Measurements from ENCODE around the gene ASAP3.

ASAP3 gene

DNA sequence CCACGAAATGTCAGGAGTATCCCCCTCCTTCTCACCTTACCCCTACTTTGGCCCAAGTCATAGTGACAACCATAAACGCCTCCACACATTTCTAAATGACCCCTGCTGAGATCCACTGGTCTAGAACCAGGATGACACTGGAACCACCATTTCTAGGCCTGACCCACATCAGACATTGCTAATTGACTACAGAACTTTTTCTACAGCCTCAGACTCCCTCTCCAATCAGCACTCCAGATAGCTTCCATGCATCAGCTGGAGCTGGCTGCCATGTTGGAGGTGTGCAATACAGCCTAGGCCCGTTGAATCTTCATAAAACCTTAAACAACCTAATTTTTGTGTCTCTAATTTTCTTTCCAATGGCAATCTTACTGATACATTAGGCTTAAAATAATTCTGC lies 78.0 kb downstream of the ASAP3 start:
- H3K27ac ChIP-seq, result no peak overlapping the region
- no peak for TF ChIP-seq ZFX (IDR thresholded peaks at IDR 0.05; ENCODE audit: borderline replicate concordance)
- TF ChIP-seq, protein P1, sequence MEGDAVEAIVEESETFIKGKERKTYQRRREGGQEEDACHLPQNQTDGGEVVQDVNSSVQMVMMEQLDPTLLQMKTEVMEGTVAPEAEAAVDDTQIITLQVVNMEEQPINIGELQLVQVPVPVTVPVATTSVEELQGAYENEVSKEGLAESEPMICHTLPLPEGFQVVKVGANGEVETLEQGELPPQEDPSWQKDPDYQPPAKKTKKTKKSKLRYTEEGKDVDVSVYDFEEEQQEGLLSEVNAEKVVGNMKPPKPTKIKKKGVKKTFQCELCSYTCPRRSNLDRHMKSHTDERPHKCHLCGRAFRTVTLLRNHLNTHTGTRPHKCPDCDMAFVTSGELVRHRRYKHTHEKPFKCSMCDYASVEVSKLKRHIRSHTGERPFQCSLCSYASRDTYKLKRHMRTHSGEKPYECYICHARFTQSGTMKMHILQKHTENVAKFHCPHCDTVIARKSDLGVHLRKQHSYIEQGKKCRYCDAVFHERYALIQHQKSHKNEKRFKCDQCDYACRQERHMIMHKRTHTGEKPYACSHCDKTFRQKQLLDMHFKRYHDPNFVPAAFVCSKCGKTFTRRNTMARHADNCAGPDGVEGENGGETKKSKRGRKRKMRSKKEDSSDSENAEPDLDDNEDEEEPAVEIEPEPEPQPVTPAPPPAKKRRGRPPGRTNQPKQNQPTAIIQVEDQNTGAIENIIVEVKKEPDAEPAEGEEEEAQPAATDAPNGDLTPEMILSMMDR (IDR thresholded peaks at IDR 0.05), result no peak

GRCh38 chr1:23403735-23404486 lies 80.1 kb downstream of the ASAP3 start:
- TF ChIP-seq, protein P1 (IDR thresholded peaks at IDR 0.05), result peak; percentile 98
- TF ChIP-seq ZFX (IDR thresholded peaks at IDR 0.05; ENCODE audit: borderline replicate concordance), result no peak
- peak overlapping the region; percentile 34 for H3K27ac ChIP-seq

DNA sequence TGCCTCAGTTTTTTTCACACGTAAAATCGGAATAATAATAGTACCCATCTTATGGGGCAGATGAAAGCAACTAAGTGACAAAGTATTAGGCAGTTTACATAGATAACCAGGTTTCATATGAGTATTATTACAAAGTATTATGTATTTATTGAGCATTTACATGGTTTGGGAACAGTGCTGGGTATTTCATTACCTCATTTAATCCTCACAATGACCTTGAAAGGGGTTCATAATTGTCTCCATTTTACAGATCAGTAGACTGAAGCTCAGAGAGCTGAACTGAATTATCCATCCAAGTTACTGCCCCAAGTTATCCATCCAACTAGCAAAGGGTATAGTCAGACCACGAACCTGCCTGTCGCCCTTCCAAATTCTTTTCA lies 80.6 kb downstream of the ASAP3 start:
- TF ChIP-seq, protein P1 (IDR thresholded peaks at IDR 0.05), result no peak
- no peak for TF ChIP-seq ZFX (IDR thresholded peaks at IDR 0.05; ENCODE audit: borderline replicate concordance)
- peak overlapping the region; percentile 34 for H3K27ac ChIP-seq

GRCh38 chr1:23403038-23403336 lies 81.0 kb downstream of the ASAP3 start:
- TF ChIP-seq, protein P1 (IDR thresholded peaks at IDR 0.05), result no peak
- TF ChIP-seq ZFX (IDR thresholded peaks at IDR 0.05; ENCODE audit: borderline replicate concordance), result no peak
- no peak overlapping the region for H3K27ac ChIP-seq

DNA sequence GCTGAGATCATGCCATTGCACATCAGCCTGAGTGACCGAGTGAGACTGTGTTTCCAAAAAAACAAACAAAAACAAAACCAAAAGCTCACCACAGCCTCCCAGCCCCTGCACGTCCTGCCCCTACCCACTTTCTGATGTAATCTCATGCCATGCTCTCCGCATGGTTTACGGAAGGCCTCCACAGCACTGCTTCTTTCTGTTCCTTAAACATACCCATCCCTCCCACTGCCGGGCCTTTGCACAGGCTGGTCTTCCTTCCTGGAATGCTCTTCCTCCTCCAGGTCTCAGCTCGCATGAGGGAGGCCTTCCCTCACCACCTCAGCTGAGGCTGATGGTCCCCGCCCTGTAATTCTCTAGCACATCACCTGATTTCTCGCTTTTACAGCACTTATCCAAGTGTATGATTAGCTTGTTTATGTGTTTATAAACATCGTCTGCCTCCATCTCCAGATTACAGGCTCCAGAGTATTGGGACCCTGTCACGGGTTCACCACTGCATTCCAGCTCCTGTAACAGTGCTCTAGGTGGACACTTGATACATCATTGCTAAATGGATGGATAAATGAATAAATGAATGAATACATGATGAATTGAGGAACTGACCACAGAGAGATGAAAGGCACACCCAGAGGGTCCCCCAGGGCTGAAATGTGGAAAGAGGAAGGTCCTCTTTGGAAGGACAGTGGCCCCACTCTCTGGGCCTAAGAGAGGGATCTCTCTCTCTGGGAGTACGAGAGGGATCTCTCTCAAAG lies 81.5 kb downstream of the ASAP3 start:
- TF ChIP-seq, protein P1 (IDR thresholded peaks at IDR 0.05), result no peak
- no peak for TF ChIP-seq ZFX (IDR thresholded peaks at IDR 0.05; ENCODE audit: borderline replicate concordance)
- H3K27ac ChIP-seq, result no peak overlapping the region

DNA sequence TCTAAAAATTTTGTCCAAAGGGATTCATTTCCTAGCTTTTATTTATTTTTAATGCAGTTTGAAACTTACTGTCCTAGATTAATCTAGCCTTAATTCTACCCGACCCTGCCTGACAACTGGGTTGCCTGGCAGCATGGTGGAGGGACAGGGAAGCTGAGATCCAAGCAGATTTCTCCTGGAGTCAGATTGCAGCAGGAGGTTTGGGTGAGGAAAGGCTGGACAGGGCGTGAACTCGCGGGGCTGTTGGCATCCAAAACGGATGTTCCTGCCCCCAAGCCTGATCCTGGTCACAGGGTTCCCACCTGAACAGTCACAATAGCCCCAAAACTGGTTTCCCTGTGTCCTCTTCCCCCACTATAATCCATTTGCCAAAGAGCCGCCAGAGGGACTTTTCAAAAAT lies 82.7 kb downstream of the ASAP3 start:
- no peak overlapping the region for H3K27ac ChIP-seq
- TF ChIP-seq, protein P1 (IDR thresholded peaks at IDR 0.05), result no peak
- TF ChIP-seq ZFX (IDR thresholded peaks at IDR 0.05; ENCODE audit: borderline replicate concordance), result no peak
